LNCaP clone FGC (cell line): ENCODE results near the gene CEACAM1.
A peak's percentile ranks its signal among the peaks of the same experiment; 100 is the strongest.
"Not testable (repeated sequence)": the region's sequence is repeated elsewhere in the genome, so short reads cannot be mapped to it uniquely, and the experiment has no call there.

Source experiments
- DNase-seq: peaks from one replicate; pipeline ENCODE4 v3.0.0-alpha.2; 2011; ENCODE audit warnings: low read depth
- H3K4me3 ChIP-seq: 2 replicates; pipeline ENCODE4 v1.5.1; 2011; ENCODE audit warnings: mild to moderate bottlenecking, low read depth, low read length, control low read depth
- CTCF ChIP-seq: IDR thresholded peaks from 2 replicates; pipeline ENCODE4 v1.5.1; 2012; ENCODE audit warnings: mild to moderate bottlenecking; ENCODE audit not compliant: control insufficient read depth, insufficient read depth; ENCODE audit errors: extremely low read depth

CEACAM1 gene

DNA sequence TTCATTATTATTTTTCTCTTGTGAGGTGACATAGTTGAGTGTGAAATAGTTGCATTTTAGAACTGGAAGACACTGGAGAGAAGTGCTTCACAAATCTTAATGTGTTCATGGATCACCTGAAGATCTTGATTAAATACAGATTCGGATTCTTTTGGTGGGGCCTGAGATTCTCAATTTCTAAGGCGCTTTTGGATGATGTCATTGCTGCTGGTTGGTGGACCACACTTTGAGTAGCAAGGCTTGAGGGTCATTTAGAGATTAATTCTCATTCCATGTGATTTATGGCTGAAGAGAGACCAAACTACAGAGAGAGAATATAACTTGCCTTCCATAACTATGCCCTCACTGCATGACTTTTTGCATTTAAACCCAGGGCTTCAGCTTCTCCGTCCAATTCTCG lies 39.3 kb upstream of the CEACAM1 start:
- H3K4me3 ChIP-seq, result no peak overlapping the region
- no peak for DNase-seq
- no peak for TF ChIP-seq CTCF

- peak; percentile 58 for TF ChIP-seq CTCF
- no peak for DNase-seq
- no peak overlapping the region for H3K4me3 ChIP-seq
These were observed 35.3 kb upstream of the CEACAM1 start for GRCh38 chr19:42563352-42564210.

DNA sequence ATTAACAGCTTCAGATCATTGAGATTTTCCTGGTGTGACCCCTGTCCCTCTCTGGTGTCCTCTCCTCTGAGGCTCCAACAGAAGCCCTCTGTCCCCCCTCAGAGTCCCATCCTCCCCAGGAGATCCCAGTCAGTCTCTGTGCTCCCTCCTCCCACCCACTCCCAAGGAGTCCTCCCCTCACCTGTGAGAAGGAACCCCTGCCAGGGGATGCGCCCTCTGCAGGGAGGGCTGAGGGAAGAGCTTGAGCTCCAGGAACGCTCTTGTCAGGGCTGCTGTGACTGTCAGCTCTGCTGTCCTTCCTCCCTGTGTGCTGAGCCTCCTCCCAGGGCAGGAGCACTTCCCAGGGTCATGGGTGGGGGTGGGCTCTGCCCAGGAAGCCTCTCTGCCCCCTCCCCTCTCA lies 33.2 kb upstream of the CEACAM1 start:
- H3K4me3 ChIP-seq, result no peak overlapping the region
- DNase-seq, result no peak
- TF ChIP-seq CTCF, result no peak

- TF ChIP-seq CTCF, result no peak
- H3K4me3 ChIP-seq, result no peak overlapping the region
- DNase-seq, result no peak
These were observed 32.5 kb upstream of the CEACAM1 start for GRCh38 chr19:42560731-42561130.

DNA sequence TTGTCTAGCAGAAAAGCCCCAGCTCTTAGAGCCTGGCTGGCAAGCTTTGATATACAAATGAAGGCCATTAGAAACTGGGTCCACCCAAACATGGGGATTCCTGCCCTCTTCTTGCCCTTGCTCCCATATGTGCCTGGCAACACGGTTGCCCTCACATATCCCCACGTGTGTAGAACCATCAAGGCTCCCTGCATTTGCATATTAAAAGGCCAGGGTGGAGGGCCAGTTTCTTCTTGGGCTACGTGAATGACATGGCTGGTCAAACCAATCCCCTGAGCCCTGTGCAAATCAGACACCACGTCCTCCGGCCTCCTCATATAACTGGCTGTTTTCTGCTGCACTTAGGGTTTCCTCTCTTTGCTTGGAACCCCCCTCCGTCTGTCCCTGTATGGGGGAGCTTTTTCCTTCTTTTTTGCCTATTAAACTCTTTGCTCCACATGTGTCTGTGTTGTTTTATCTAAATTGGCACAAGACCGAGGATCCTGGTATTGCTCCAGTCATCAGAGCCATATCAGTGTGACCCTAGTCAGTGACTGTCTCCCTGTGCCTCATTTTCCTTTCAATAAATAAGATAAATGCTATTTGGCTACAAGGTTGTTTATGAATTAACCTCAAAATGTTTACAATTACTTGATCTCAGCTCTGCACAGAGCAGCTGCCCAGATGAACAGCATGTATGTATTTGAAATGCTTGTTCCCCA lies 30.3 kb upstream of the CEACAM1 start:
- DNase-seq, result no peak
- no peak overlapping the region for H3K4me3 ChIP-seq
- TF ChIP-seq CTCF, result no peak

- not testable (repeated sequence) for H3K4me3 ChIP-seq, DNase-seq
These were observed 29.1 kb upstream of the CEACAM1 start for GRCh38 chr19:42557386-42557871.

- no peak for DNase-seq
- no peak for TF ChIP-seq CTCF
- no peak overlapping the region for H3K4me3 ChIP-seq
These were observed 27.5 kb upstream of the CEACAM1 start for GRCh38 chr19:42555801-42556200.
